Stimulated activated CD8-positive, alpha-beta memory T cell treated with anti-CD3 and anti-CD28 coated beads, Interleukin-2, amount 100 ng/mL, for 1 hour (primary cell): ENCODE measurements around the gene AGAP5.
A peak's percentile ranks its signal among the peaks of the same experiment; 100 is the strongest.

Experiments
- DNase-seq, 2 donors: peaks; one replicate each; pipeline ENCODE4 v3.0.0-alpha.2; 2020; ENCODE audit warnings: low read depth in 2 of 2

The AGAP5 gene

DNA sequence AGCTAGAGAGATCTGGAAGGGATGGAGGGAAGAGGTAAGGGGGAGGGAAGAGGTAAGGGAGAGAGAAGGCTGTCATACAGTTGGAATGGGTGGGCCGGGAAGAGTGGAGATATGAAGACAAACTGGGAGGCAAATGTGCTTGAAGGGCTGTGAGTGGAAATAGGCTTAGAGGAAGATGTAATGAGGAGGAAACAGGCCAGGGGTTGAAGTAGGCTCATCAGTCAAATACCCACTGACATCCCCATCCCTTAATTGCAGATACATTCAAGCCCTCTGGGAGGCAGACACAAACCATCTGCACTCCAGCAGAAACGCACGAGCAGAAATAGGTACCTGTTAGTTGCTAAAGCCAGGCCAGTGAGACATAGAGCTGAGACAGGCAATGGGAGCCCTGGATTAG lies 44.2 kb downstream of the AGAP5 start:
- DNase-seq: no peak

DNA sequence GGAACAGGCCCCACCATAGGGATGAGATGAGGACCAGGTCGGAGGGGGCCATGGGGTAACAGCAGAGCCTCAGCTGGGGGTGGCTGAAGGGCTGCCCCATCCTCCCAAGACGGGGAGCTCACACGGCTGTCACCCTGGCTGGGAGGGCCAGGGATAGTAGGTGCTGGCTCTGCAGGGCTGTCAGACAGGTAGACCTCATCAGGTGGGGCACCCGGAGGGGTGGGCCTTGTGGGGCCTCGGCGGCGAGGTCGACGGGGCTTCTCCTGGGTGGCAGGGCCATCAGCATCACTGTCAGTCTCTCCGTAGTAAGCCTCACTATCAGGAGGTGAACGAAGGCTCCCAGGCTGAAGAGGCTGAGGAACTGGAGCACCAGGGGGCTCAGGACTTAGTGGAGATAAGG lies 44.7 kb downstream of the AGAP5 start:
- no peak for DNase-seq

GRCh38 chr10:73650537-73651331 lies 47.2 kb downstream of the AGAP5 start:
- DNase-seq: no peak

DNA sequence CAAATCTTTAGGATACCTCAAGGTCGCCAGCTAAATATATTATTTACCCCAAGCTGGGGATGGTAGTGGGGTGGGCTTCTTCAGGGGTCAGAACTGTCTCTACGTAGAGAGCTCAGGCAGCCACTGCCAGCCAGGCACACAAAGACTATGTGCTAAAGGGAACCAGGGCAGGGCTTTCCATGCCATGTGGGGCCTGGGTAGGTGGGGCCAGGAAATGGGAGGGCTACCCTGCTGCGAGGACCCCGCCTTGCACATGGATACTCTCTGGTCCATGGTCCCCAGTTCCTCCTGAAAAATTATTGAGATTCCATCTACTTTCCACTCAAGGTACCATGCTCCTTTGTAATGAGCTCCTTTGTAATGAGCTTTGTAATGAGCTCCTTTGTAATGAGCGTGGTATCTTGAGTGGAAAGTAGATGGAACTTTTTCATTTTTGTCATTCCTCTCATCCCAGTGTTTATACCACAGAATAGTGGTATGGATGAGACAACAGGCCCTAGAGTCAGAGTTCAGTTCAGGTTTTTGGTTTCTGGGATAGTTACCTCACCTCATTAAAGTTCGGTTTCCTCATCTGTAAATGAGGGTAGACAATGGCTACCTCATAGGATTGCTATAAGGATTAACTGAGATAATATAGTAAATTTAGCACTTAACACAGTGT lies 47.9 kb downstream of the AGAP5 start:
- no peak for DNase-seq

DNA sequence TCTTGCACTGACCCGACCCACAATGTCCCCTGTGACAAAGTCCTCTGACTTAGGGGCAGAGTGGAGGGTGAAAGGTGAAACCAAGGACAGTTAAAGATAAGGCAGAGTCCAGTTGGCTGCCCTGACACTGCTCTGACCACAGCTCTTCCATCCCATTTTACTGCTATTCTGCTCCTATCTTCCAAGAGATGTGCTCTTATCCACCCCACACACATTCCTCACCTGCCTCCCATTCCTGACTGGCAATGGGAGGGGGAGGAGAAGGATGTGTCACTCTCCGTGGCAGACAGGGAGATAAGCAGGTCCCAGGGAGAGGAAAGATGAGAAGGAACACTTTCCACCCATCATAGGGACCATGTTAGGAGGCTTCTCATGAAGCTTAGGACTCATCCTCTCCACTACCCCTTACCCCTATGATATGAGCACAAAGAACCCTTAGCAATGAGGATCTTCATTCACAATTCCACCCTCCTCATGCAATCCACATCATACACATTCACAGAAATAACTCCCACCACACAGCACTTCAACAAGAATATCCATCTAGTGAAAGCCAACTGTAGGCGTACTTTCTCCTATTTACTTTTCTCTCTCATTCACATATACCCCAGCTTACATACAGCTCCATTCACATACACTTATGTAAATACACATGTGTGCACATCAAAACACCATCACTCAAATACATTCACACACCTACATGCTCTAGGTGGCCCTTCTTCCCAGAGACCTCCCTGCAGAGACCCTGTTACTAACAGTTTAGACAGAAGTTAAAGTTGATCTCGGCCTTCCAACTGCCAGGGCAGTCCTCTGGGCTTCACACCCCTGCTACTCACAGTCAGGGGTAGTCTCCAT lies 48.7 kb downstream of the AGAP5 start:
- DNase-seq: no peak

GRCh38 chr10:73647875-73648651 lies 49.8 kb downstream of the AGAP5 start:
- no peak for DNase-seq

DNA sequence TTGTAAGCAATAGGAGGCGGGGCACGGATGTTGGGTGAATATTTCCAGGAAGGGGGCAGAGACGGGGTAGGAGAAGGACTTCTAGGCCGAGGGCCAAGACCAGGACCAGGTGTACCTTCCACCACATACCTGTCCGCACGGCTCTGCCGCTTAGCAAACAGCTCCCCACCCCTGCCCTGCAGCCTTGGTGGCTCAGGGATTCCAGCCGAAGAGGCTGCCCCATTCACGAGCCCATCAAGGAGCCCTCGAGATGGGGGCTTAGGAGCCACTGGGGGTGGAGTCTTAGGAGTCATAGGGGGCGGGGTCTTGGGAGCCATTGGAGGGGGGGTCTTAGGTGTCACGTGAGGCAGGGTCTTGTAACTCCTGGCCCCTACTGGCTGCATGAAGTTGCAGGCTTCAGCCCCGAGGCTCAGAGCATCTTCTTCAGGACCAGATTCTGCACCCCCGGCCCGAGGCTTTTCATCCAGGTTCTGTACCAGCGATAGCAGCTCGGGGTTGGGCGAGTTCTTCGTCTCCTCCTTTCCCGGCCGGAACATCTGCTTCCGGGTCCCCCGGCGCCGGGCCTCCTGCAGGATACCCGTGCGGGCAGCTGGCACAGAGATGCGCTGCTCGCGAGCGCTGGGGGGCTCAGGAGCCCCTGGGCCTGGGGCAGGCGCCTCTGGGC lies 50.6 kb downstream of the AGAP5 start:
- DNase-seq: no peak

- DNase-seq: no peak
Observed at GRCh38 chr10:73646598-73647041, 51.3 kb downstream of the AGAP5 start.

DNA sequence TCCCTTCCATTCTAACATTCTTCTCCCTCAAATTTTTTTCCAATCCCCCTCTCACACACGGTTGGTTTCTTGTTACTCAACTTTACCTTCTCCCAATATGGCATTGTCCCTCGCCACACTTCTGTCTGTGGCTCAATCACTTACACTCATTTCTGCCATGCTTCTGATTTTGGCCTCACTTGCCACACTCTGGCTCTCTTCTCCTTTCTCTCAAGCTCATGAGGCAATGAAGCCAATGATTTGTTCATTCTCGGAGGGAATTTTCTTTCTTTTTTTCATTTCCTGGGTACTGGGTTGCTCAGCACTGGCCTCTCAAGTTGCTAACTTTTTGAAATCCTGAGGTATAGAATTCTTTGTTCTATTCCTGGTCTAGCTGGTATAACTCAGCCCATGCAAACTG lies 52.7 kb downstream of the AGAP5 start:
- DNase-seq: no peak

DNA sequence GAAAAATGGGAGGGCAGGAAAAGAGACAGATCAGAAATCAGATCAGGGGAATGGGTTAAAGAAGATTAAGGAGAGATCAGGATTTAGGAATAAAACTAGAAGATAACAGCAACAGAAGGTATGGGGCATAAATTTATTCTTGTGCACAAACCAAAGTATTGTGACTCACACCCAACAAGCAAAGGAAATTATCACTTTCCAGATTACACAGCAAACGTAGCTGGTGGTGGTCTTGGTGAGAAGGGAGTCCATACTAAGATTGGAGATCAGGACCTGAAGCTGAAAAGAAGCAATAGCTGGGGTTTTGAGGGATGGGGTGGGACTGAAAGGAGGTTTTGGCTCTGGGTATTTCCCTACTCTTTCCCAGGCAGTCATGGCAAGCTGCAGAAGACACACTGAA lies 53.1 kb downstream of the AGAP5 start:
- no peak for DNase-seq

DNA sequence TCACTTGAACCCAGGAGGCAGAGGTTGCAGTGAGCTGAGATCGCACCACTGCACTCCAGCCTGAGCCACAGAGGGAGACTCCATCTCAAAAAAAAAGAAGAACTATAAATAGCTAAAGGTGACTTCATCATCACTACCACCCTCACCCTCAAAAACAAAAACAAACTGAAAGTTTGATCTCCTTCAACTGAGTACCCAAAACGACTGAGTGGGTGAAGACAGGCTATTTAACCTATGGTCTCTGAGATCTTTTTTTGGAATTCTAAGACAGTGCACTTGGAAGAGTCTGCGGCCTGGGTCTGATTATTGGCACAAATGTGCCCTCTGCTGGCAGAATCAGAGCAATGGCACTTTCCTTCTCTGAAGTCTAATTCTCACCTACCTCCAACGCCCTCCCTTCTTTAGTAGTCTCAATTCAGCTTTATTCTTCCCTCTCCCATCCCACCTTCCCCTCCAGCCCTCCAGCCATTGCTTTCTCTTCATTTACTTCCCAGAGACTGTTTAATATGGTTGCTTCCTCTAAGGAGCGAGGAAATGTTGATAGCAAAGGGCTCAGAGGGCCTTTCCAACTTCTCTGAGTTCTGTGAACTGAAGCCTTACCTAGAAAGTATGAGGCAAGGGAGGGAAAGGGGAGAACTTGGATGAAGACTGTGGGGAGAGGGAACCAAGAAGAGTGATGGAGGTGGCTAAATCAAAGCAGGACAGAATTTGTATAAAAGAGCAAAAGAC lies 53.7 kb downstream of the AGAP5 start:
- DNase-seq: peak in 1 of 2 donors; percentile 18

DNA sequence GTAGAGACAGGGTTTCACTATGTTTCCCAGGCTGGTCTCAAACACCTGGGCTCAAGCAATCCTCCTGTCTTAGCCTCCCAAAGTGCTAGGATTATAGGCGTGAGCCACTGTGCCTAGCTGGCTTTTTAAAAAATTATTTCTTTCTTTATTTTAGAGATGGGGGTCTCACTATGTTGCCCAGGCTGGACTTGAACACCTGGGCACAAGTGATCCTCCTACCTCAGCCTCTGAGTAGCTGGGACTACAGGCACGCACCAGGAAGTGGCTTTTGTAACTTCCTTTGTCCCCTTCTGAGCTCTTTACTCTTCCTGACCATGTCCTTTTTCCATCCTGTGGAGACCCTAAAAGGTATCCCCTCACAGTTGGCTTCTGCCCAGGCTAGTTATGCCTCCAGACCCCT lies 54.5 kb downstream of the AGAP5 start:
- no peak for DNase-seq

DNA sequence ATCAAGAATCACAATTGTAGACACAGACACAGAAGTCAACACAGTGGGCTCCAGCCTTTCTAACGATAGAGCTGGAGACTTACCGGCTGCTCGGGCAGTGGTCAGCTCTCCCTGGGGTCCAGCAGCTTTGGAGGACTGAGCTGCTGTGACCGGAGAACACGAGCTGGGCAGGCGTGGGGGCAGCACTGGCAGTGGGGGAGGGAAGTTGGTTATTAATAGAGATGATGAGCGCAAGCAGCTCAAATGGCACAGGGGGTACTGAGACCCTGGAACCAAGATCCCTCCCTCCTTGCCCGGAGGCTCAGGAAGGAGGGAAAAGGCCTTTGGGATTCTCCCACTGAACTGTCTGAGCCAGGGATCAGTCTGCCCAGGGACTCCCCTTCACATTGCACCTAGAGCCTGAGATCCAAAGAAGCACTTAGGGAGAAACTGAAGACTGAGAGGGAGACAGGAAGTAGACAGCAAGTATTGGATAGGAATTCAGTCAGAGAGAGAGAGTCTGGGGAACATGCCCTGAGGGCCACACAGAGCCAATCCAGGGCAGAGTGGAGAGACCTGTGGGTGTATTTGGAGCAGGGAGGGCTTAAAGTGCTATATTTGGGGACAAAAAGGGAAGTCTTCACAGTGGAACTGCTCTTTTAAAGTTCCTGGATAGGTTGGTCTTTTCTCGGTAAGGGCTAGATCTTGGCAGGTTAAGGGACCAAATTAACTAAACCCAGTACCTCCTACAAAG lies 56.4 kb downstream of the AGAP5 start, which contains the start of gene MYOZ1:
Gene MYOZ1, minus strand, starts transcription at position 147 of the 733 bp plus-strand sequence. CDS start 1,457 bp downstream, outside the sequence.
- DNase-seq: no peak

GRCh38 chr10:73639286-73639685 lies 58.6 kb downstream of the AGAP5 start:
- no peak for DNase-seq

DNA sequence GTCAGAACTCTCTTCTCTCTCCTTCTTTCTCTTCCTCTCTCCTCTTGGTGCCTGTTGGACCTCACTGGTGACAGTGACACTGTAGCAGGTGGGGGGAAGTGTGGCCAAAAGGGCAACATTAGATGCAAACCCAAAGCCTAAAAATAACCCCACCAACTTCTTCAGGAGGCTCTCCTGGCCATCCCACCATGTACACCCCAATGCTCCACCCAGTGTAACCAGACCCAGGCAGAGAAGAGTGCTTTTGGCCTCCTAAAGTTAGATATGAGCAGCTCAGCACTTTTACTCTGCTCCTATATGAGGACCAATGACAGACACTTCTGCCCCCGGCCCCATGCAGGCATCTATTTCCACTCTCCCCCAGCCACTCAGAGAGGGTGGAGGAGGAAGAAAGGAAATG lies 62.1 kb downstream of the AGAP5 start:
- DNase-seq: no peak

DNA sequence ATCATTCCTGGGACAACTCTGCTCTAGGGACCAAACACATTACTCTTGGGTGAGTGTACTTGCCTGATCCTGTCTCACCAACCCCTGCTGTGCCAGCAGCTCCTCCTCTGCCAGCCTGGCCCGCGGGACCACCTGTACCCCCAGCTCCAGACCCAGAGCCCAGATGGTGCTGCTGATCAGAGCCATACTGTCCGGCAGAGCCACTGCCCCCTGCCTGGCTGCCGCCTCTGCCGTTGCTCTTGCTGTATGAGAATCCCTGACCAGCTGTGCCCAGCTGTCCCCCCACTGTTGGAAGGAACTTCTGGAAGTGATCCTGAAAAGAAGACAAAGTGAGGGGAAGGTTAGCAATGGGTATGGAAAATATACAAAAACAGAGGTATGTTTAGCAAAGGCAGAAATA lies 63.5 kb downstream of the AGAP5 start:
- DNase-seq: no peak

GRCh38 chr10:73629165-73629564 lies 68.7 kb downstream of the AGAP5 start:
- no peak for DNase-seq

- no peak for DNase-seq
Observed at GRCh38 chr10:73628405-73628804, 69.5 kb downstream of the AGAP5 start.

DNA sequence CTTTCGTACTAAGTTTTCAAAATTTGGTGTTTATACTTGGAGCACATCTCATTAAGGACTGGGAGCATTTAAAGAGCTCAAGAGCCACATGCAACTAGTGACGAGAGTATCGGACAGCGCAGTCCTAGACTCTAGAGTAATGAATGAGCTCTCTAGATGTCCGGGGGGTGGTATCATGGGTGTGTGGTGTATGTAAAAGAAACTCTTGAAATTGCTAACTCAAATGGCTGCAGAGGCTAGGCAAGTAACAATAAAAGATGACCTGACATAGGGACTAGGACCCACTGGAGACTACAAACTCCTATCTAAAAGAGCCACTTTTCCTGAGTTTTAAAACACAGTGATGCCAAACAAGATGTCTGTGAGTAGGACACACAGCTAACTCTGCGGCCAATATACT lies 70.6 kb downstream of the AGAP5 start:
- DNase-seq: no peak
